Pancreas (tissue), 10 donors: Measurements from ENCODE around the gene MAPK14. TPM values are rescaled to one million over a fixed set of nuclear protein-coding genes. Genes with fewer than 3 reads are reported as not detected.

Experiments
- ATAC-seq, 4 donors: fragments of 200-7000 bp; cut with Tn5 transposase; one replicate each; pipeline versions ENCODE4 v1.8.0 to v1.9.1; 2020; ENCODE audit warnings: mild to moderate bottlenecking in 4 of 4, moderate library complexity in 4 of 4
- DNase-seq, 6 donors: peaks; one replicate each; pipeline ENCODE4 v3.0.0-alpha.2; 2020
- FAIRE-seq: peaks from 2 replicates; lab custom pipeline; 2012; peaks lifted over from hg19 to GRCh38; lab: Jason Lieb, UNC
- H3K27ac ChIP-seq, 4 donors: fragments of 200-600 bp; sonication (generic); 1 replicate in 3 of 4; 2 replicates in 1 of 4; pipeline versions ENCODE4 v1.5.0 to v1.8.0; 2020
- H3K27me3 ChIP-seq, 4 donors: fragments of 200-600 bp; one replicate each; pipeline ENCODE4 v1.8.0; 2021
- H3K36me3 ChIP-seq, 3 donors: fragments of 200-600 bp; sonication (generic) in 1 of 3; one replicate each; pipeline versions ENCODE4 v1.5.0 to v1.8.0; 2020 to 2021
- H3K4me1 ChIP-seq, 3 donors: fragments of 200-600 bp; one replicate each; pipeline ENCODE4 v1.8.0; 2021
- H3K4me3 ChIP-seq, 4 donors: fragments of 200-600 bp; sonication (generic) in 2 of 4; one replicate each; pipeline versions ENCODE4 v1.5.0 to v1.8.0; 2020 to 2021
- H3K9me3 ChIP-seq, 4 donors: fragments of 200-600 bp; one replicate each; pipeline ENCODE4 v1.8.0; 2021
- WGBS, 2 donors: extraction: QIAGEN DNeasy Blood & Tissue Kit; methylation state at CpG; one replicate each; pipeline ENCODE4 v1.1.7; 2013; 5-methylcytosine and 5-hydroxymethylcytosine counted together
- intact Hi-C, 3 donors: fragments of 100-400 bp; cut with DNase I; formaldehyde crosslinking; loops; one replicate each; pipeline versions ENCODE4 v1.11.1 to v1.14.2; 2022
- polyA plus RNA-seq, 2 donors: library from polyadenylated mRNA; stranded (reverse); fragments of 200-250 nt; gene quantifications; one replicate each; pipeline ENCODE4 v1.2.3, GENCODE V29; 2013
- total RNA-seq, 6 donors: library from RNA; stranded (reverse); fragmentation: NEBNext Ultra II Directional in 4 of 6; extraction: Animal tissue kit (Norgen Biotek cat#: 25700) in 4 of 6; gene quantifications; one replicate each; pipeline versions ENCODE4 v1.2.1 to v1.2.4, GENCODE V29; 2021 to 2023
- TF ChIP-seq, protein P1 (sequence below), 4 donors: fragments of 200-600 bp; sonication (generic) in 3 of 4; IDR thresholded peaks; one replicate each; pipeline versions ENCODE4 v1.5.0 to v1.8.0; 2021; ENCODE audit warnings: antibody characterized with exemption in 4 of 4
- donor health status: healthy with polysubstance abuse.
- donor health status: DM: no; HTN: no; CAD: no; lungs with moderate emphysema.
- donor health status: DM: no; HTN: no; CAD: no.
- donor health status: control.
- donor health status: control.
- donor health status: Bipolar disorder and iron deficiency.
- donor health status: DM: yes; HTN: yes; CAD: no.
- donor health status: DM: no; HTN: no; CAD: no.
- donor health status: DM: no; HTN: no; CAD: no.
- donor health status: DM: yes; HTN: yes; CAD: no.

MAPK14 gene
- total and polyA plus RNA-seq, 8 donors, result 6.8 to 29.9 (median 16.6) TPM

DNA sequence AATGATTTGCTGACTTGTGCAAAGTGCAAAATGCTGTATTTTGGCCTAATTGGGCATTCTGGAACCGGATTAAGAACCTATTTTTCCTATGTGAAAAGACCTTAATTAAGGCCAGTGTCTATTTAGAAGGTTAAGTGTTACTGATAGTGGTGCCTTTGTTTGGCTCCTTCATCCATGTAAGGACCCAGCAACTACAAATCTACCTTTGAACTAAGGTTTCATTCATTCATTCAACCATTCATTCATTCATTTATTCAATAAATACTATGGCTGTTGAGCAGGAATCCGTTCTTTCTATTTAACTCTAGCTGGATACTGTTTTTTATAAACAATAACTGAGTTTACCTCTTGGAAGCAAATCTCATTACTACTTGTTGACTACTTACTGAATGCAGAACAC, 33.6 kb downstream of the MAPK14 start:
- FAIRE-seq, result no peak
- H3K4me3 ChIP-seq, result no peak overlapping the region
- H3K27me3 ChIP-seq, result no peaks in the 10 kb centered on the region
- no peak for ATAC-seq
- intact Hi-C loops, result no loop called here
- no peak for DNase-seq
- H3K9me3 ChIP-seq, result no peaks in the 10 kb centered on the region
- TF ChIP-seq, protein P1, sequence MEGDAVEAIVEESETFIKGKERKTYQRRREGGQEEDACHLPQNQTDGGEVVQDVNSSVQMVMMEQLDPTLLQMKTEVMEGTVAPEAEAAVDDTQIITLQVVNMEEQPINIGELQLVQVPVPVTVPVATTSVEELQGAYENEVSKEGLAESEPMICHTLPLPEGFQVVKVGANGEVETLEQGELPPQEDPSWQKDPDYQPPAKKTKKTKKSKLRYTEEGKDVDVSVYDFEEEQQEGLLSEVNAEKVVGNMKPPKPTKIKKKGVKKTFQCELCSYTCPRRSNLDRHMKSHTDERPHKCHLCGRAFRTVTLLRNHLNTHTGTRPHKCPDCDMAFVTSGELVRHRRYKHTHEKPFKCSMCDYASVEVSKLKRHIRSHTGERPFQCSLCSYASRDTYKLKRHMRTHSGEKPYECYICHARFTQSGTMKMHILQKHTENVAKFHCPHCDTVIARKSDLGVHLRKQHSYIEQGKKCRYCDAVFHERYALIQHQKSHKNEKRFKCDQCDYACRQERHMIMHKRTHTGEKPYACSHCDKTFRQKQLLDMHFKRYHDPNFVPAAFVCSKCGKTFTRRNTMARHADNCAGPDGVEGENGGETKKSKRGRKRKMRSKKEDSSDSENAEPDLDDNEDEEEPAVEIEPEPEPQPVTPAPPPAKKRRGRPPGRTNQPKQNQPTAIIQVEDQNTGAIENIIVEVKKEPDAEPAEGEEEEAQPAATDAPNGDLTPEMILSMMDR (IDR thresholded peaks at IDR 0.05), result no peak
- H3K36me3 ChIP-seq, result peaks cover 0 to 9% (median 0%) of the 10 kb centered on the region in 3 donors
- H3K4me1 ChIP-seq, result peaks cover 2 to 21% (median 11%) of the 10 kb centered on the region in 3 donors
- no peak overlapping the region for H3K27ac ChIP-seq
- WGBS, 2 donors, result 49% methylated on average over 2 of the region's 2 CpGs

DNA sequence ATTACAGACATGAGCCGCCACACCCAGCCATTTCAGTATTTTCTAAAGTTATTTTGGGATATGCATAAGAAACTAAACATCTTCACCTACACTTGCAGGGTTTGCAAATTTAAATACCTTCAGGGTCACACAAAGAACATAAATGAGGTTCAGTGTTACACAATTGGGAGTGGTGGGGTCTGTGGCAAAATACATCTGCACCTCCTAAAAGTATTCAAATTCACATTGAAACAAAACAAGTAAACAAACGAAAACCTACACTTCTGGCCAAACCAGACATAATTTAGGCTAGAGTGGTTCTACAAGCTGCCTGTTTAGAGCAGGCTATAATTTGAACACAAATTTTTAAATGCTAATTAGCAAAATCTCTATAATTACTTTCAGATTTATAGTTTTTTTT, 34.6 kb downstream of the MAPK14 start:
- H3K27me3 ChIP-seq, result no peaks in the 10 kb centered on the region
- 93 to 97% methylated on average over 2 of the region's 2 CpGs for WGBS, 2 donors
- no peaks in the 10 kb centered on the region for H3K9me3 ChIP-seq
- intact Hi-C loops, result no loop called here
- DNase-seq, result no peak
- peaks cover 10 to 30% (median 20%) of the 10 kb centered on the region in 3 donors for H3K4me1 ChIP-seq
- FAIRE-seq, result no peak
- TF ChIP-seq, protein P1 (IDR thresholded peaks at IDR 0.05), result no peak
- peaks cover 0 to 9% (median 0%) of the 10 kb centered on the region in 3 donors for H3K36me3 ChIP-seq
- ATAC-seq, result no peak
- no peak overlapping the region for H3K27ac ChIP-seq
- H3K4me3 ChIP-seq, result no peak overlapping the region

DNA sequence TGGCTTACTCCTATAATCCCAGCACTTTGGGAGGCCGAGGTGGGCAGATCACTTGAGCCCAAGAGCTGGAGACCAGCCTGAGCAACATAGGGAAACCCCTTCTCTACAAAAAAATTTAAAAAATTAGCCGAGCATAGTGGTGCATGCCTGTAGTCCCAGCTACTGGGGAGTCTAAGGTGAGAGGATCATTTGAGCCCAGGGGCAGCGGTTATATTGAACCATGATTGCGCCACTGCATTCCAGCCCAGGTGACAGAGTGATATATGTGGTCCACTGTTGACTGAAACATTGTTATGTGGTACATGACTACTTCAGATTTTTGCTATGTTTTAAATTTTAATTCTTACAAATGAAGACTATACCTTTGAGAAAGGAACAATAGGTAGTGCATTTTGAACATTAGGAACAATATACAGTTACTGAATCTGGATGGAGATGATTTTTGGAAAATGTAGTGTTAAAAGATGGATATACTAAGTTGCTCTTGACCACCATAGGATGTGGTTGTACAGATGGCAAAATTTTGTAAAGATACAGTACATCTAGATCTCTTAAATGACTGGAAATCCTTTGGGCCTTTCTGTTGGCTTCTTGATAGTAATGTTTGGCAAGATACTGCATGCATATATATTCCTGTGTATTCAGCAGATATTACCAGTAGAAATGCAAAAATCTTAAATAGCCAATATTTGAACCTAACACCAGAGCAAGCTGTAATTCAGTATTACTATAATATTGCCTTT, 35.9 kb downstream of the MAPK14 start:
- whole genome bisulfite sequencing, 2 donors, result 86 to 91% methylated on average over 4 of the region's 4 CpGs
- ATAC-seq, result no peak
- FAIRE-seq, result no peak
- TF ChIP-seq, protein P1 (IDR thresholded peaks at IDR 0.05), result no peak
- H3K4me3 ChIP-seq, result no peak overlapping the region
- no peak for DNase-seq
- no peak overlapping the region for H3K27ac ChIP-seq
- no peaks in the 10 kb centered on the region for H3K9me3 ChIP-seq
- H3K4me1 ChIP-seq, result peaks cover 14 to 40% (median 29%) of the 10 kb centered on the region in 3 donors
- H3K36me3 ChIP-seq, result peaks cover 0 to 9% (median 0%) of the 10 kb centered on the region in 3 donors
- intact Hi-C loops, result no loop called here
- H3K27me3 ChIP-seq, result no peaks in the 10 kb centered on the region

DNA sequence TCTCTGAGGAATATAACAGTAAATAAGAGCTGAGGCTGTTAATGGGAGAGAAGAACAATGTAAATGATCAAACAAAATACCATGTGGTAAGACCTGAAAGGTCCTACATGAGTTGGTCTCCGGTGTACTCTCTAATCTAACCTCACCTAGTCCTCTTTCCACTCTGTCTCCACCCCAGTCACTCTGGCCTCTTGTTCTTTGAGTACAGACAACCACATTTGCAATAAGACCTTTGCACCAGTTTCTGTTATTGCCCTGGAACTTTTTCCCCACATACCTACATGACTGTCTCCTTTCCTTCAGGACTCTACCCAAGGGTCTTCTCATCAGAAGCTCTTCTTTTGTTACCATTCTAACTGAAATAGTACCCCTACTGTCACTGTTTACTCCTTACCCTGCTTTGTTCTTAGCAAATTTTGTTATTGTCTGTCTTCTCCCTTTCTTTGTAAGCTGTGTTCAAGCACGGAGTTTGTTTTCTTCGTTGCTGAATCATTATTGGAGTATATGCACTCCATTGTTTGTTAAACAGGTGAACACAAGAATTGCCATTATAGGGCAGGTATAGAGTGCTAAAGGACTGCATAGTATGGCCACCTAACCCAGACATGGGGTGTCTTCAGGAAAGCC, 37.3 kb downstream of the MAPK14 start:
- FAIRE-seq, result no peak
- no peaks in the 10 kb centered on the region for H3K27me3 ChIP-seq
- no peak overlapping the region for H3K4me3 ChIP-seq
- peaks cover 0 to 5% (median 0%) of the 10 kb centered on the region in 3 donors for H3K36me3 ChIP-seq
- intact Hi-C loops, result no loop called here
- H3K27ac ChIP-seq, result no peak overlapping the region
- 66 to 77% methylated on average over 3 of the region's 3 CpGs for WGBS, 2 donors
- peaks cover 14 to 52% (median 34%) of the 10 kb centered on the region in 3 donors for H3K4me1 ChIP-seq
- TF ChIP-seq, protein P1 (IDR thresholded peaks at IDR 0.05), result no peak
- no peak for DNase-seq
- ATAC-seq, result peak in 1 of 4 donors; percentile 9
- H3K9me3 ChIP-seq, result no peaks in the 10 kb centered on the region

DNA sequence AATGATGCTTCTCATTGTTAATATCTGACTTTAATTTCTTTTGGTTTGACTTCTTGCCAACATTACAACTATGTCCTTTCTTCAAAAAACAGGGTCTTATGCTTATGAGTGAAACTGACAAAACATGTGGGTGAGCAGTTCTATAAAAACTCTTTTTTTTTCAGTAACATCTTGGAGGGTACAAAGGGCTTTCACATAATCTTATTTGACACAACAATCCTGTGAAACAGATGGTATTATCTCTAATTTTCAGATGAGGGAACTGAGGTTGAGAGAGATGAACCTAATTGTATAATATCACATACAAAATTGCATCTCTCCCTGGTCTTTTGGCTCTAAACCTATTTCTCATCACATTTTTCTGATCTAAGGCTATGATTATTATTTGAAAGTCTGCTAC, 38.3 kb downstream of the MAPK14 start:
- Histone ChIP-seq H3K4me3 (no peak overlapping the region), H3K27ac (peak overlapping the region in 1 of 4 donors; percentile 2), H3K9me3 (no peaks in the 10 kb centered on the region), H3K27me3 (no peaks in the 10 kb centered on the region), H3K4me1 (peaks cover 14 to 53% (median 34%) of the 10 kb centered on the region in 3 donors), H3K36me3 (no peaks in the 10 kb centered on the region)
- no peak for ATAC-seq
- no peak for DNase-seq
- TF ChIP-seq, protein P1 (IDR thresholded peaks at IDR 0.05), result no peak
- intact Hi-C loops, result no loop called here
- no peak for FAIRE-seq
